ENCODE measurements around the gene CFAP141.

- no peak for TF ChIP-seq CTCF (IDR thresholded peaks at IDR 0.05)
- no peak for TF ChIP-seq GABPB1 (CRISPR knock-in tag; IDR thresholded peaks at IDR 0.05)
- no peak for TF ChIP-seq TP53 (CRISPR knock-in tag; IDR thresholded peaks at IDR 0.05)
- no peak for TF ChIP-seq ESRRA (CRISPR knock-in tag; IDR thresholded peaks at IDR 0.05; ENCODE audit: borderline replicate concordance)
- TF ChIP-seq SP1 (CRISPR knock-in tag; conservative IDR thresholded peaks at IDR 0.05), result no peak
Measured at GRCh38 chr1:154179946-154180687, 26.0 kb downstream of the CFAP141 start.

All from WTC11 (cell line).